ENCODE measurements around the gene IMPA2.
A peak's percentile ranks its signal among the peaks of the same experiment; 100 is the strongest.

IMPA2 gene

GRCh38 chr18:12079491-12080237 lies 98.4 kb downstream of the IMPA2 start:
- DNase-seq (ENCODE audit: low read depth), result peak; percentile 93
- TF ChIP-seq CTCF (conservative IDR thresholded peaks at IDR 0.05; ENCODE audit: low read depth, low read length), result no peak
- no peak overlapping the region for H3K4me3 ChIP-seq (ENCODE audit: low read length)

All from retinal pigment epithelial cell (primary cell).